AG10803 (cell line): Measurements from ENCODE around the gene LDLRAD2.
A peak's percentile ranks its signal among the peaks of the same experiment; 100 is the strongest.

Experiments
- DNase-seq: peaks from one replicate; pipeline ENCODE4 v3.0.0; 2010; ENCODE audit warnings: low read depth
- H3K4me3 ChIP-seq: 2 replicates; pipeline ENCODE4 v1.5.1; 2011; ENCODE audit warnings: mild to moderate bottlenecking, low read length, control low read depth
- CTCF ChIP-seq: conservative IDR thresholded peaks from 2 replicates; pipeline ENCODE4 v1.5.1; 2011; ENCODE audit warnings: mild to moderate bottlenecking, low read length, control low read depth, inconsistent platforms

The LDLRAD2 gene

GRCh38 chr1:21867451-21867996 lies 55.5 kb downstream of the LDLRAD2 start:
- no peak overlapping the region for H3K4me3 ChIP-seq
- no peak for DNase-seq
- no peak for TF ChIP-seq CTCF

- no peak for TF ChIP-seq CTCF
- no peak overlapping the region for H3K4me3 ChIP-seq
- DNase-seq: no peak
Observed at GRCh38 chr1:21868482-21868881, 56.4 kb downstream of the LDLRAD2 start.

- no peak for TF ChIP-seq CTCF
- no peak overlapping the region for H3K4me3 ChIP-seq
- DNase-seq: no peak
Observed at GRCh38 chr1:21868941-21869454, 56.9 kb downstream of the LDLRAD2 start.

GRCh38 chr1:21869620-21870121 lies 57.6 kb downstream of the LDLRAD2 start:
- peak; percentile 91 for DNase-seq
- H3K4me3 ChIP-seq: no peak overlapping the region
- no peak for TF ChIP-seq CTCF

- DNase-seq: no peak
- no peak for TF ChIP-seq CTCF
Observed at GRCh38 chr1:21870611-21871010, 58.5 kb downstream of the LDLRAD2 start.

GRCh38 chr1:21871943-21872342 lies 59.9 kb downstream of the LDLRAD2 start:
- H3K4me3 ChIP-seq: no peak overlapping the region
- no peak for TF ChIP-seq CTCF
- no peak for DNase-seq

More at GRCh38 chr1:21870611-21871010, 58.5 kb downstream of the LDLRAD2 start:
- H3K4me3 ChIP-seq: no peak overlapping the region

- TF ChIP-seq CTCF: no peak
- no peak for DNase-seq
Observed at GRCh38 chr1:21872445-21873079, 60.5 kb downstream of the LDLRAD2 start.

More at GRCh38 chr1:21872445-21873079, 60.5 kb downstream of the LDLRAD2 start:
- no peak overlapping the region for H3K4me3 ChIP-seq
